Suprapubic skin (tissue), 4 donors: Measurements from ENCODE around the gene OSBP2. TPM values are rescaled to one million over a fixed set of nuclear protein-coding genes. Genes with fewer than 3 reads are reported as not detected.

Experiments
- DNase-seq, 2 donors: peaks; one replicate each; pipeline ENCODE4 v3.0.0-alpha.2; 2019; ENCODE audit warnings: low spot score in 2 of 2
- H3K27ac ChIP-seq: fragments of 200-600 bp; sonication (generic); one replicate; pipeline ENCODE4 v1.5.1; 2019
- H3K27me3 ChIP-seq: fragments of 200-600 bp; sonication (generic); one replicate; pipeline ENCODE4 v1.5.1; 2019
- H3K36me3 ChIP-seq: fragments of 200-600 bp; sonication (generic); one replicate; pipeline ENCODE4 v1.5.1; 2019
- H3K4me1 ChIP-seq: fragments of 200-600 bp; sonication (generic); one replicate; pipeline ENCODE4 v1.5.1; 2019
- H3K4me3 ChIP-seq: fragments of 200-600 bp; sonication (generic); one replicate; pipeline ENCODE4 v1.5.1; 2019; ENCODE audit warnings: mild to moderate bottlenecking
- H3K9me3 ChIP-seq: fragments of 200-600 bp; sonication (generic); one replicate; pipeline ENCODE4 v1.5.1; 2019
- EP300 ChIP-seq: sonication (generic); formaldehyde crosslinking; IDR thresholded peaks from one replicate; pipeline ENCODE4 v1.6.1; 2017; ENCODE audit warnings: antibody characterized with exemption
- POLR2A ChIP-seq, 2 donors: fragments of 450-650 bp; IDR thresholded peaks; one replicate each; pipeline ENCODE4 v1.6.1; 2017; ENCODE audit warnings: antibody characterized with exemption in 2 of 2, mild to moderate bottlenecking in 2 of 2, moderate library complexity in 2 of 2
- POLR2AphosphoS5 ChIP-seq, 3 donors: sonication (generic); formaldehyde crosslinking; IDR thresholded peaks; one replicate each; pipeline ENCODE4 v1.6.1; 2017; ENCODE audit warnings: antibody characterized with exemption in 3 of 3
- WGBS: methylation state at CpG from one replicate; pipeline ENCODE4 v1.1.5; 2018; 5-methylcytosine and 5-hydroxymethylcytosine counted together
- total RNA-seq, 4 donors: library from RNA; depleted of rRNA; stranded (reverse); fragments of >200 nt; gene quantifications; one replicate each; pipeline ENCODE4 v1.1.0, GENCODE V29; 2016
- TF ChIP-seq, protein P1 (sequence below), 2 donors: fragments of 200-600 bp in 1 of 2; fragments of 450-650 bp in 1 of 2; sonication (generic) in 1 of 2; IDR thresholded peaks; one replicate each; pipeline ENCODE4 v1.5.1; 2016 to 2019; ENCODE audit warnings: antibody characterized with exemption in 2 of 2, mild to moderate bottlenecking in 1 of 2, moderate library complexity in 1 of 2

Gene OSBP2
- total RNA-seq, 4 donors from 2014 or later, result 3.9 to 11.3 (median 6.4) TPM

DNA sequence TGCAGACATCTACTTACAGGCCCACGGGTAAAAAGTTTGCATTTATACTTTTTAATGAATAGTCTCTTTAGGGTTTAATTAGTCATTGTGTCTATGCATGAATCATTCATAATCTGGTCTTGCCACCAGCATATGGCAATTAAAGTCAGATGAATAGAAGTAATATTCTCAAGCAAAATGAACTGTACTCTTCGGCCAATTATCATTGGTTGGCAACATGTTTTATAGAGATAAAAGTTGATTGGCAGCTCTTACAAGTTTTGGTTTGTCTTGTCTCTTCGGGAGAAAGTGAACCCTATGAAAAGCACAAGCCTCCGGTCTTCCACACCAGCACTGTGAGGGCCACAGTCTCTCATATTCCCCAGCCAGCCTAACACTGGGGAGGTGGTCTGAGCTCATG lies 97.8 kb downstream of the OSBP2 start:
- H3K36me3 ChIP-seq, result no peaks in the 10 kb centered on the region

DNA sequence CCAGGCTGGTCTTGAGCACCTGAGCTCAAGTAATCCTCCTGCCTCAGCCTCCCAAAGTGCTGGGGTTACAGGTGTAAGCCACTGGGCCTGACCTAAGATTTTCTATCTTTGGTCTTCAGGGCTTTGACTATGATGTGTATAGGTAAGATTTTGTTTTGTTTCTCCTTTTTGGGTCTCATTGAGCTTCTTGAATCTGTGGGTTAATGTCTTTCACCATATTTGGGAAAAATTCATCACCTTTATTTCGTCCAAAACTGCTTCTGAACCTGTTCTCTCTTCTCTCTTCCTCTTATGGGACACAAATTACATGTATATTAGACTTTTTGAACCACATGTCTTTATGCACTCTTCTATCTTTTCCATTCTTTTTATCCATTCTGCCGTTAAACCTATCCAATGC lies 100.4 kb downstream of the OSBP2 start:
- no peaks in the 10 kb centered on the region for H3K36me3 ChIP-seq

More for the DNA sequence above, 97.8 kb downstream of the OSBP2 start:
- no peaks in the 10 kb centered on the region for H3K27me3 ChIP-seq
- TF ChIP-seq POLR2AphosphoS5 (IDR thresholded peaks at IDR 0.05) (no peak), EP300 (no peak), POLR2A (IDR thresholded peaks at IDR 0.05) (no peak)
- TF ChIP-seq, protein P1, sequence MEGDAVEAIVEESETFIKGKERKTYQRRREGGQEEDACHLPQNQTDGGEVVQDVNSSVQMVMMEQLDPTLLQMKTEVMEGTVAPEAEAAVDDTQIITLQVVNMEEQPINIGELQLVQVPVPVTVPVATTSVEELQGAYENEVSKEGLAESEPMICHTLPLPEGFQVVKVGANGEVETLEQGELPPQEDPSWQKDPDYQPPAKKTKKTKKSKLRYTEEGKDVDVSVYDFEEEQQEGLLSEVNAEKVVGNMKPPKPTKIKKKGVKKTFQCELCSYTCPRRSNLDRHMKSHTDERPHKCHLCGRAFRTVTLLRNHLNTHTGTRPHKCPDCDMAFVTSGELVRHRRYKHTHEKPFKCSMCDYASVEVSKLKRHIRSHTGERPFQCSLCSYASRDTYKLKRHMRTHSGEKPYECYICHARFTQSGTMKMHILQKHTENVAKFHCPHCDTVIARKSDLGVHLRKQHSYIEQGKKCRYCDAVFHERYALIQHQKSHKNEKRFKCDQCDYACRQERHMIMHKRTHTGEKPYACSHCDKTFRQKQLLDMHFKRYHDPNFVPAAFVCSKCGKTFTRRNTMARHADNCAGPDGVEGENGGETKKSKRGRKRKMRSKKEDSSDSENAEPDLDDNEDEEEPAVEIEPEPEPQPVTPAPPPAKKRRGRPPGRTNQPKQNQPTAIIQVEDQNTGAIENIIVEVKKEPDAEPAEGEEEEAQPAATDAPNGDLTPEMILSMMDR (IDR thresholded peaks at IDR 0.05), result no peak
- H3K4me3 ChIP-seq, result no peak overlapping the region
- no peaks in the 10 kb centered on the region for H3K9me3 ChIP-seq
- no peaks in the 10 kb centered on the region for H3K4me1 ChIP-seq
- no peak overlapping the region for H3K27ac ChIP-seq
- WGBS, result 61% methylated on average over 4 of the region's 4 CpGs
- no peak for DNase-seq

DNA sequence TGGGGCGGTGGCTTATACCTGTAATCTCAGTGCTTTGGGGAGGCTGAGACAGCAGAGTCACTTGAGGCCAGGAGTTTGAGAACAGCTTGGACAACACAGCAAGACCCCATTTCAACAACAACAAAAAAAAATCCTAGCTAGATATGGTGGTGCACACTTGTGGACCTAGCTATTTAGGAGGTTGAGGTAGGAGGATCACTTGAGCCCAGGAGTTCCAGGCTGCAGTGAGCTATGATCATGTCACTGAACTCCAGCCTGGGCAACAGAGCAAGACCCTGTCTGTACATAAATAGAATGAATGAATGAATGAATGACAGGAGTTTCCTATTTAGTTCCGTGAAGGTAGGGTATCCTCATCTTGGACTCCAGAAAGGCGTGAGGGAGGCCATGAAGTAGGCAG lies 107.0 kb downstream of the OSBP2 start:
- Histone ChIP-seq H3K27me3 (peaks cover 24% of the 10 kb centered on the region), H3K36me3 (no peaks in the 10 kb centered on the region)

More for the DNA sequence above, 100.4 kb downstream of the OSBP2 start:
- TF ChIP-seq POLR2A (IDR thresholded peaks at IDR 0.05) (no peak), EP300 (no peak), POLR2AphosphoS5 (IDR thresholded peaks at IDR 0.05) (no peak)
- TF ChIP-seq, protein P1 (IDR thresholded peaks at IDR 0.05), result no peak
- H3K27me3 ChIP-seq, result peaks cover 7% of the 10 kb centered on the region
- no peaks in the 10 kb centered on the region for H3K4me1 ChIP-seq
- H3K4me3 ChIP-seq, result no peak overlapping the region
- H3K27ac ChIP-seq, result no peak overlapping the region
- H3K9me3 ChIP-seq, result no peaks in the 10 kb centered on the region
- DNase-seq, result no peak
- WGBS, result 85% methylated on average over 2 of the region's 2 CpGs

DNA sequence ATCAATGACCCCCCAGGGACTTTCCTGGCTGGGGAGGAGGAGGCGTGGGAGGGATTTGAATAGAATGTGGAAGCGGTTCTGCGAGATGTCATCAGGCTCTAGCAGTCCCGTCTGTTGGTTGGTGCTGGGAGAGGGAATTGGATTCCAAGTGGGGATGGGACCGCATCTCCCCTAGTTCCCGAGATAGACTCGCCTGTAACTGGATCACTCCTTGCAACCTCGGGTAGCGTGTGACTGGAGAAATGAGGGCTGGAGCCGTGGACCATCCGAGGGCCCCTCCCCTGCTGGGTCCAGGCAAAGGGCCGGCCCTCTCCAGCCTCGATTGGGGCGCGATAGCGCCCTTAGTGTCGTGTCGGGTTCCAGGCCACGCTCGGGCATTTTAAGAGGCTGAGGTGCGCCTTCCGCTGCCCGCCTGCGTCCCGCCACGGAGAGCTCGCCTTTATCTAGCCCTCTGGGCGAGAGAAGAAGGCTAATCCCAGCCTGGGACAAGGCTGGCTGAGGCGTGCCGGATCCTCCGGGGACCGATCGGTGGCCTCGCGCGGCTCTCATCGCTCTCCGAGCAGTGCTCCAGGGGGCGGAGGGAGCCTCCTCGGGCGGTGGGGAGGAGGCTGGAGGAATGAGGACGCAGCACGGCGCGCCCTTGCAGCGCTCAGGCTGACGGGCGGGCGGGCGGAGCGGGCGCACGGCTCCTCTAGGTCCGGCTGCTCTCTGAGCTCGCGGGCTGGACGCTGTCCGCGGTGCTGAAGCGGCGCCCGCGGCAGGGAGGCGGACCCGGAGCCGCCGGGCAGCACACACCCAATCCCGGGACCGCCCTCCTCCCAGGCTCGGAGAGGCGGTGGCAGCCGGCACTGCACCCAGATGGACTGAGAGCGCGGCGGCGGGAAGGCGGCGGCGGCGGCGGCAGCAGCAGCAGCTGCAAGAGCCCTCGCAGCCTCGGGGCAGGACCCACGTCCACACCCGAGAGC lies 107.8 kb downstream of the OSBP2 start:
- H3K27me3 ChIP-seq, result peaks cover 24% of the 10 kb centered on the region
- peaks cover 15% of the 10 kb centered on the region for H3K4me1 ChIP-seq
- H3K36me3 ChIP-seq, result no peaks in the 10 kb centered on the region
- peak overlapping the region; percentile 40 for H3K4me3 ChIP-seq
- H3K9me3 ChIP-seq, result no peaks in the 10 kb centered on the region
- H3K27ac ChIP-seq, result no peak overlapping the region
- DNase-seq, result peak; percentile 79 to 80
- WGBS, result 2% methylated on average over 24 of the region's 85 CpGs
- TF ChIP-seq POLR2A (IDR thresholded peaks at IDR 0.05) (no peak), EP300 (no peak), POLR2AphosphoS5 (IDR thresholded peaks at IDR 0.05) (peak in 1 of 3 donors; percentile 66)
- TF ChIP-seq, protein P1 (IDR thresholded peaks at IDR 0.05), result peak; percentile 10 to 56

More for the DNA sequence above, 107.0 kb downstream of the OSBP2 start:
- Histone ChIP-seq H3K9me3 (no peaks in the 10 kb centered on the region), H3K27ac (no peak overlapping the region), H3K4me1 (peaks cover 15% of the 10 kb centered on the region), H3K4me3 (no peak overlapping the region)
- TF ChIP-seq EP300, result no peak
- DNase-seq, result no peak
- WGBS, result 86% methylated on average over 3 of the region's 3 CpGs

DNA sequence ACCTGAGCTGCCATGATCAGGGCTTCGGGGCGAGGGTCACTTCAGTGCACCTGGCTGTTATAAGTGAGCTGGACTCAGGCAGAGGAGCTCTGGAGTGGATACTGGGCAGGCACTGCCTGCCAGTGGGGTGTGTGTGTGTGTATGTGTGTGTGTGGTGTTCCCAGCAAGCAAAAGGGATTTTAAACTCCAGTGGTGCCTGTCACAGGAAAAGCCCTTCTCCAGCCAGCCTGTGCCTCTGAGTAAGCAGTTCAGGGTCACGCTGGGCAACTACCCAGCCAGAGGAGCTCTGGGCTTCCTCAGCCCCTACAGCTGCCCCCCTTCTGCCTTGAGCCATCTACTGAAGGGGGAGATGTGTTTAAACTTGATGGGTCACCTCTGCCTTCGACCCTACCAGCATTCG lies 109.0 kb downstream of the OSBP2 start:
- DNase-seq, result no peak
- Histone ChIP-seq H3K36me3 (no peaks in the 10 kb centered on the region), H3K27ac (no peak overlapping the region), H3K27me3 (peaks cover 24% of the 10 kb centered on the region), H3K4me1 (peaks cover 15% of the 10 kb centered on the region), H3K4me3 (no peak overlapping the region), H3K9me3 (no peaks in the 10 kb centered on the region)
- WGBS, result 68% methylated on average over 3 of the region's 5 CpGs
- TF ChIP-seq POLR2A (IDR thresholded peaks at IDR 0.05) (no peak), POLR2AphosphoS5 (IDR thresholded peaks at IDR 0.05) (no peak)
- TF ChIP-seq, protein P1 (IDR thresholded peaks at IDR 0.05), result no peak
